ENCODE results near the gene GDI1. TPM values are rescaled to one million over a fixed set of nuclear protein-coding genes. Genes with fewer than 3 reads are reported as not detected.

Gene GDI1
- polyA plus RNA-seq, 5 donors, result 108 to 164 (median 142) TPM

DNA sequence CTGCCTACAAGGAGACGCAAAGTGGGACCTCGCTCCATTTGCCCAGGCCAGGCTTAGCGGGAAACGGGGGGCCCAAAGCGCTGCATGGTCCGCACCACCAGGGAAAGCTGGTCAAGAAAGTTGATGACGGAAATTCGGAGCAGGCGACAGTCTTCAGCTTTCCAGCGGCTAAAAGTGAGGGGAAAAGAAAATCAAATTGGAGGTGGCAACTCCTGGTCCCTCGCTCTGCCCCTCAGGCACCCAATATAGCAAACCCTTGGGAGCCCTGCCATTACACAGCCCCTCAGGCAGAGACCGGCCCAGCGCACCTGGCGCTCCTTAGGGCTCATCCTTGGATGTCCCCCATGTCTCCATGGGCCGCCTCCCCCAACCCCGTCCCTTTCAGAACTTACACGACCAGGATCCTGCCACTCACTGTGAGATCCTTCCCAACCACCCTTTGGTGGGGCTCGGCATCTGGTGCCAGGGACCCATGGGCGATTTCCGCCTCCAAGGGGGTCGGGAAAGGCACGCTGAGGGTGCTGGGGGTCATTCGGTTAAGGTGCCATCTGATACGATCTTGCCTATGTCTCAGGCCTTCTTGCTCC lies 41.0 kb downstream of the GDI1 start:
- no peak for DNase-seq

DNA sequence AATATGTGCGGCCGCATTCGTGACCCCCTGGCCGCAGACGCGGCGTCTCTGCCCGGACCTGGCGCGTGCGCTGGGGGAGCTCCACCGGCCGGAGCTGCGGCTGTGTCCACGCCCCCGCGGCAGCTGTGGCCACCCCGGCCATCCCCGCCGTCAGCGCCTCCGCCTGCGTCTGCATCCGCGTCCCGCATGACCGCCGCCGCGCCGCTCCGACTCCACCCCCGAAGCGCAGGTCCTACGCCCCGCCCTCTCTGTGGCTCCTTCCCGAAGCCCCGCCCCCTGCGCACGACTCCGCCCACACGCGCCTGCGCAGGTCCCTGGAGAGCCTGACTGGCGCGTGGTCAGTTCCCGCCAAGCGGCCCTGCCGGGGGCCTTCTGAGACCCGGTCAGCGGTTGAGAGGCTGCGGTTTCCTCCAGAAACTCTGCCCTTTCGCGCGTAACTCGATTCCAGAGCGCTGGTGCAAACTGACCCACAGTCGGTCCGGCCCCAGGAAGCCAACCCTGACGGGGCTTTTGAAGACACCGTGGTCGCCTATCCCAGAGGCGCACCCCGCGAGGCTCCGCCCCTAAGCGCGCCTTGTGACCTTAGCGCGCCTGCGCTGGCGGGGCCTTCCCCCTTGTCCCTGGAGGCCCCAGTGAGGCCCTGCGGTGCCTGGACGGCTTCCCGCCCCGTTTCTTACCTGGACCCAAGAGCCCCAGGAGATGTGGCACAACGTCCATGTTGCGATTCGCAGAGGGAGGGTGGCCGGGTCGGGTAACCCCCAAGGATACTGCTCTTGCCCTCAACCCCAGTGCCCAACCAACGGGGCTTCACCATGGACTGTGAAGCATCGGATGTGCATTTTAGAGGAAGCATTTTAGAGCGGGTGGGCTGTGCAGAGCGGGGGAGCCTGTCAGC lies 42.0 kb downstream of the GDI1 start, which contains the start of gene LAGE3:
Gene LAGE3 (minus strand): TSS at position 554 of the 895 bp plus-strand sequence. CDS start 366 bp downstream, at position 188.
- peak; percentile 88 to 89 for DNase-seq

DNA sequence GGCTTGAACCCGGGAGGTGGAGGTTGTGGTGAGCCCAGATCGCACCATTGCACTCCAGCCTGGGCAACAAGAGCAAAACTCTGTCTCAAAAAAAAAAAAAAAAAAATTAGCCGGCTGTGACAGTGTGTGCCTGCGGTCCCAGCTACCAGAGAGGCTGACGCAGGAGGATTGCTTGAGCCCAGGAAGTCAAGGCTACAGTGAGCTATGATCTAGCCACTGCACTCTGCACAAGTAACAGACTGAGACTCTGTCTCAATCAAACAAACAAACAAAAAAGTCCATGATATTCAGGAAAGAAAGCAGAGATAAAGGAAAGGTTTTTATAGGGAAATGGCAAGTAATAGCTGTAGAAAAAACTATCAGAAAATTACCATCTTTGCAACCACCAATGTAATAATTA lies 44.2 kb downstream of the GDI1 start:
- no peak for DNase-seq

DNA sequence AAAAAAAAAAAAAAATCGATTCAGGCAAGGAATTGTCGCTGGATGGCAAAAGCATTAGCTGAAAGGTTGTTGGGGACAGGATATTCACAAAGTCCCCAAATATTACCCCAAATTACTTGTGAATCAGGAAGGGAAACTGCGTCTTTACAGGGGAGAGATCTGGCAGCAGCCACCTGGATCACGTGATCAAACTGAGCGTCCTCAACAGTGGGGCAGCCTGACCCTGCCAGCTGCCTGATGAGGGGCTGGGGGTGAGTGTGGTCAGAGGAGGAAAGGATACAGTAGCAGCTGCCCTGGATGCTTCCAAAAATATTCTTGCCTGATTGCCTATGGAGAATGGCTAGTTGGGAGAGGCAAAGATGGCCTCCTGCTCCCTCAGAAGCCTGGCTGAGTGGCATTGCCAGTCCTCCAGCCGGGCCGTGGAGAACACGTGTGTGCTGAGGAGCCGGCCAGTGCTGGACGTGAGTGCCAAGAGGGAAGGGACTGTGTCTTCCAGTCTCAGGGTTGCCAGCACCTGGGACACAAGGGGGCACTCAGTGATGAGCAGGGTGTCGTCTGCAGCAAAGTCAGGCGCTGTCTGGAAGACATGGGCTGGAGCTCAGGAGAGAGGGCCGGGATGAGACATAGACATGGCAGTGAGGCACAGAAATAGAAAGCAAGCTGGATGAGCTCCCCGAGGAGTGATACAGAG lies 45.1 kb downstream of the GDI1 start:
- DNase-seq, result no peak

DNA sequence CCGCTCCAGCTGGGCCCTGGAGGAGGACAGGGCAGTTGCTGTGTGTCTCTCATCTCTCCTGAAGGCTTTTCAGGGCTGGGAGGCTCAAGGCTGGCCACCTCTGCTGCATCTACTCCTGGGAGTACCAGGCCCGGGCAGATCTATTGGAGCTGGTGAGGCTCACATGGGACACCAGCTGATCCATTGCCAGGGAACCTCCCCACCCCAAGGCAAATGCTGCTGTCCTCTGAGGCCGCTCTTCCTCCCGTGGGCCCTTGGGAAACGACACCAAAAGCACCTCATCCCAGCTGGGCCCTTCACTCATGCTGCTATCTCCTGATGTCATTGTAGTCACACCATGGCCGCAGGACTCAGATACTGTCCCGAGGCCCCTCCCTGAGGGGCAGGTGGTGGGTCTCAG lies 45.8 kb downstream of the GDI1 start:
- DNase-seq, result no peak

DNA sequence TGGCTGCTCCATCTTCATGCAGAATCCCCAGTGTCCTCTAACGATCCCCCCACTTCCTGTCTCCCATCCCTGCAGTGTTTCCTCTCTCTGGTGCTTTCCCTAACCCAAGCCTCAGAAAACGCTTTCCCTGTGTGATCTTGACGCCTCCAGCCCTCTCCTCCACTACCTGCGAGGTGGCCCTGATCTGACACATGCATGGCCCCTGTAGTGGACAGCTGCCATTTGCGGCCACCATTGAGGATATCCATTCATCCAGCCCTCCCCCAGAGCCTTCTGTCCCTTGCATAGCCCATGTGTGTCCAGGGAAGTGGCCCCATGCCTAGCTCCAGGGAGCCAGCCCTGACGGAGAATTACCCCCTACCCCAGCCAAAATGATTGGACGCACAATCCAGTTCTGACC lies 46.4 kb downstream of the GDI1 start:
- DNase-seq, result no peak

DNA sequence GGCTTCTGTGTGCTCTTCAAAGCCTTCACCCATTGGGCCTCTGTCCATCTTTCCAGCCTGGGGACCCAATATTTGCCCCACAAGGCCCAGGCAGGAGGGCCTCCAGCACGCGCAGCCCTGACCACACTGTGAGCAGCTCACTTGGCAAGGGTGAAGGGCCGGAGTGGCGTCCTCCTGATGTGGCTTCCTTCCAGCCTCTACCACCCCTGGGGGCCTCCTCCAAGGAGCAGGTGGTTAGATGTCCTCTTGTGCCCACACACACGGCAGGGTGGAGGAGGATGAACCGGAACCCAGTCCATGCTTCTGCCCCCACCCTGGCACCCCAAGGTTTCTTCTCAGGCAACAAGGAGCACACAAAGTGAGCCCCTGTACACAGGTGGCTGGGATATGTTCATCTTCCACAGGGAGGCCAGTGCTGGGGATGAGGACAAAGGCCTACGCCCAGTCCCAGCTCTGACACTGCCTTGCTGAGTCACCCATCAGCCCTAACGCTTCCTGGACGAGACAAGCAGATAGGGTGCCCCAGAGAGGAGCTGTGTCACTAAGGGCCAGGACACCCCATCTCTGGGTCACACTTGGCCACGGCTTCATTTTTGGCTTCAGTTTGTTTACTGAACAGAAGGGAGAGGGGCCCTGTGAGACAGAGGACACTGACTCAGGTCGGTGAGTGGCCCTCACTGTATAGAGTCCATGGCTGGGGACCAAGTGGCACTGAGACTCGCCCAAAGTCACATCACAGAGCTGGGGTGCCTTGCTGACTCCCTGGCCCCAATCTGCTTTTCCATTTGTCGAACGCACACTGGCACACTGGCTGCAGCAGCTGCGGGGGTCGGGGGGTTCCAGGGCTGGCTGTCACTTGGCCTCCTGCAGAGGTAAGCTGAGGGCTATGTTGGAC lies 47.5 kb downstream of the GDI1 start:
- DNase-seq, result no peak

DNA sequence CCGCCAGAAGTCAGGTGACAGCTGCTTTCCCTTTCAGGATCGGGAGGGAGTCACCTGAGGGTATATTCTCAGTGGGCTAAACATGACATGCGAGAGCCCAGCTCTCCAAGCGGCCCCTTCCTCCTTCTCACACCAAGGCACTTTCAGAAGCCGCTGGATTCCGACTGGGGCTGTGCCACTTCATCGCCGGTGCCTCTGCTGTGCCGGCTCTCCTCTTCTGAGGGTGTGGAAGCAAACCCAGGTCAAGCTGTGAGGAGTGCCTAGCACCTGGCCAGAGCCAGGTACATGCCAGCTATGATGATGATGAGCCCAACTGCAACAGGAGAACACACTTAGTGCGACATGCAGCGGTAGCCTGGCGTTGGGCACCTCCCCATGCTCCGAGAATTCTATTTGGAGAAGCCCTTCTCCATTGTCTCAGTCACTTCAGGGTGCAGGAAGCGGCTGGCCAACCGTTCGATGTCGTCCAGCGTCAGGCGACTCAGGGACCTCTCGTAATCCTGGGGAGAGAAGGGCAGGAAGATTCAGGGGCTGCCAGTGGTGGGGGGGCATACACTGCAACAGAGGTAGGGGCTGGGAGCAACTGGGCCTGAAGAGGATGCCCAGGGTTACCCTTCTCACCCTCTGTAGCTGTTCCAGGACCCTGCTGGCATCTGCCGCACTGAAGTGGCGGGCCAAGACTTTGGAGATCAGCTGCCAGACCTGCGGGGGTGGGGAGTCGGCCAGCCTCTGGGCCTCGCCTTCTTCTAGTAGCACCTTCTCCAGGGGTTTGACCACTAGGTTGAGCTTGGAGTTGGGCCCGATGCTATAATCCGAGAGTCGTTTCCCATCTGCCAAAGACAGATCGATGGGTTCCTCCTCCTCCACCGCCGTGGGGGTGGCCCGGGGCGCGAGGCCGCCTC lies 48.4 kb downstream of the GDI1 start:
- DNase-seq, result no peak

DNA sequence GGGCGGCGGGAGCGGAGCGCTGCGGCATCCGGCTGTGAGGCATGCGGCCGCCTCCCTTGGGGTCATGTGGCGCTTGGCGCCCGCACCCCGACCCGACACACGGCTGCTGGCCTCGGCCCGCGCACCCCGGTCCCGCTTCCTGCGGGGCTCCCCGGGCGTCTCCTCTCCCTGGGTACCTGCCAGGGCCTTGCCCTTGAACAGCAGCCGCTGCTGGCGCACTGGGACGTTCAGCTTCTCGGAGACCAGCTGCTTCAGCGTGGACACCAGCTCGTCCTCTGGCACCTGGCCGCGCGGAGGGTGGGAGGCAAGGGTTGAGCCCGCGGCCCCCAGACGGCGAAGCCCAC lies 49.1 kb downstream of the GDI1 start:
- DNase-seq, result no peak

DNA sequence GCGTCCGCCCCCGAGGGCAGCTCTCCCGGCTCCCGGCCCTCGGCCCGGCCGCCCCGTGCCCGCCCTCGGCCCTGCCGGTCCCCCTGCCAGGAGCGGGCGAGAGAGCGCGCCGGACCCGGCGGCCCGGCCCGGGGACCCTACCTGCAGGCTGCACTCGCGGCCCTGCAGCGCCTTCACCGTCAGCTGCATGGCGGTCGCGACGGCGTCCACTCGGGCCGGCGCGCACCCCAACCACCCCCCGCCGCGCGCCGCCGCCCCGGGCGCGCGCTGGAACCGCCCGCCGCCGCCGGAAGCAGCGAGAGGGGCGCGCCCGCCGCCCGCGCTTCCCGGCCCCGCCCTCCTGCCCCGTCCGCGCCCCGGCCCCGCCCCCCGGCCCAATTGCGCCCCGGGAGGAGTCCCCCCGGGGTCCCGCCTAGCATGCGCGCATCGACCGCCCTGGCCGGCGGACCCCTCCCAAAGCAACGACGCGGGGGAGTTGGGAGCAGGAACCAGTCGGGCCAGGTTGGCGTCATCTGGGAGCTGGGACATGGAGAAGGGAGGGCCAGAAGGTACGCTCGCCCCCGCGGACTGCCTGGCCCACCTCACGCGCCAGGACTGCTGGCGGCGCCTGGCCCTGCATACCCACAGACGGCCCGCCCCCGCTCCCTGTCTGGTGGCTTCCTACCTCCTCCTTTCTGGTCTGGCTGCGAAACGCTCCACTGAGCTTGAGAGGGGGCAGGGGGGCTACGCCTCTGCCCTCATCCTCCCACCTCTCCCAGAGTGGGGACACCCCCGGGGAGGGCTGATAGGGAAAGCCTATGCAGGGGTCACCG lies 49.6 kb downstream of the GDI1 start, which contains the start of gene UBL4A:
Gene UBL4A (minus strand): TSS at position 220 of the 812 bp plus-strand sequence. CDS start 31 bp downstream, at position 189.
- DNase-seq, result peak; percentile 52 to 66

DNA sequence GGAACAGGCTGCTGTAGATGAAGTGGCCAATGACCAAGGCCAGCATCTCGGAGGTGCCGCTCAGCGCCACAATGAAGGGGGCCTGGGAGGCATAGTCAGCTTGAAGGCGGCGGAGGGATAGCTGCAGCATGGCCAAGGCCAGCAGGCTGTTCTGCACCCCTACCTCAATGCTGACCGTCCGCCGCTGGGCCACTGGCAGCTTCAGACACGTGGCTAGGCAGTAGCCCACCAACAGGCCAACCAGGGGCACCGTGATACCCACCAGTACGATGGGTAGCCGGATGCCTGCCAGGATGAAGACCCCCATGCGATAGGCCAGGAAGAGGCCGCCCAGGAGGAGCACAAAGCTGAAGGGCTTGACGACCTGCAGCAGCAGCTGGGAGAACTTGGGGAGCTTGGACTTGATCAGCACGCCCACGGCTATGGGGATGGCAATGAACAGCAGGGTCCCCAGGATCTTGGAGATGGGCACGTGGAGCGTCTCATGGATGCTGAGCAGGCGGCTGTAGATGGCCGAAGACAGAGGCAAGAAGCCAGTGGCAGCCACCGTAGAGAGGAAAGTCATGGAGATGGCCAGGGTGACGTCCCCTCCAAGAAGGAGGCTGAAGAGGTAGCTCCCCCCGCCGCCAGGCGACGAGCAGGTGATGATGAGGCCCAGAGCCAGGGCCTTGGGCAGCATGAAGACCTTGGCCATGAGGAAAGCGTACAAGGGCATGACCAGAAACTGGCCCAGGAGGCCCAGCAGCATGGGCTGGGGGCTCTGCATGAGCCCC lies 50.8 kb downstream of the GDI1 start:
- no peak for DNase-seq

DNA sequence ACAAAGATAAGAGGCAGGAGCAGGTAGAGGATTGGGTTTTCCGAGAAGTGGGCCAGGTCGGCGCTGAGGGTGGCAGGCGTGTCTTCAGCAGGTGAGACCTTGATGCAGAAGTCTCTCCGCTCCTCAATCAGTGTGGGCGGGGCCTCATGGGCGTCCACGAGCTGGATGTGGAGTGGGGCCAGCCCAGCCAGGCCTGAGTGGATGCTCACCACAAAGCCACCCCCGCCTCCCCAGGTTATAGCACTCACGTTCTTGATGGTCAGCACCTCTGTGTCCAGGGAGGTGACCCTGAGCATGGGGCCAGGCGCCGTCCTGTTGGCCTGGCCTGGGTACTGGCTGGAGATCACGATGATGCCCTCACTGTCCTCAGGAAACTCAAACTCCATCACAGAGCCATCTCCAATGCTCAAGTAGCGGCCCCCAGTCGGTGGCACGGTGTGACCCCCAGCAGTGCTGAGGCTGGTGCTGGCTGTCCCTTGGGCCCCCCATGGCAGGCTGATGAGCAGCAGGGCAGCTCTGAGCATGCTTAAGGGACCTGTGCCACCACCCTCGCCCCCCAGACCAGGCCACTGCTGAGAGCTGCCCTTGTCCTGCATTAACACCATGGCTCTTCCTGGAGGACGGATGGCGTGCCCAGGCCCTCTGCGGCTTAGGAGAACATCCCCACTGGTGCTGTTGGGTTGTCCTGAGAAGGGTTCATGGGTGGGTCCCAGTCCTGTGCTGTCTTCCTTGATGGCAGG lies 51.6 kb downstream of the GDI1 start:
- no peak for DNase-seq

DNA sequence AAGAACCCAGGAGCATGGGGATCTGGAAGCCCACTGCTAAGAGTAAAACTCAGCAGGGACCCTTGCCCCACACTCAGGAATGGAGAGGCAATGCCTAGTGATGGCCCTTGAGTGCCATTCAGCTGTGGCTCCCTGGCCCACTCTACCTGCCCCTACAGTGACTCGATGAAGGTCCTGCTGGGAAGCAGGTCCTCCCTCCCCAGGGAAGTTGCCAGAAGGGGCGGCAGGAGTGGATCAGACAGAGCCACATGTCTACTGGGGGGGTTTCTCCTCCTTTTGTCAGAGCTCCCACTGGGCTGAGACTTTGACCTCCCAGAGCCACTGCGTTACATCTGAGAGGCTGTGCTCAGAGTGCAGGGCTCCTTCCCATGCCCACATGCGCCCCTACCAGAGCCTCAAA lies 52.2 kb downstream of the GDI1 start:
- DNase-seq, result no peak

DNA sequence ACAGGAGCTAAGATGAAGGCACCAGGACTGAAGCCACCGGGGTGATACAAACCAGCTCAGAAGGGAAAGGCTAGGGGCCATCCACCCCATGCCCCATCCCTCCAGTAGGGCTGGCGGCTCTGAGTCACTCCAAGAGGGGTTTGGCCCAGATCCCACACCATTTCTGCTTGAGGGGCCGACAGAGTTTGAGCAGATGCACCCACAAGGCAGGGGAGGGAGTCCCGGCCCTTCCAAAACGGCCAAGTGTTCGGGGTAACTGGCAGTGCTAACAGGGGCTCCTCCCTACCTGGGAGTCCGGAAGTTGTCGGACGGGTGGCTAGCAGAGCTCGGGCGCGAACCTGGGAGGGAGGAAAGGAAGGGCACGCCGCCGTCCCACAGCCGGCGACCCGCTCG lies 53.1 kb downstream of the GDI1 start:
- DNase-seq, result no peak

DNA sequence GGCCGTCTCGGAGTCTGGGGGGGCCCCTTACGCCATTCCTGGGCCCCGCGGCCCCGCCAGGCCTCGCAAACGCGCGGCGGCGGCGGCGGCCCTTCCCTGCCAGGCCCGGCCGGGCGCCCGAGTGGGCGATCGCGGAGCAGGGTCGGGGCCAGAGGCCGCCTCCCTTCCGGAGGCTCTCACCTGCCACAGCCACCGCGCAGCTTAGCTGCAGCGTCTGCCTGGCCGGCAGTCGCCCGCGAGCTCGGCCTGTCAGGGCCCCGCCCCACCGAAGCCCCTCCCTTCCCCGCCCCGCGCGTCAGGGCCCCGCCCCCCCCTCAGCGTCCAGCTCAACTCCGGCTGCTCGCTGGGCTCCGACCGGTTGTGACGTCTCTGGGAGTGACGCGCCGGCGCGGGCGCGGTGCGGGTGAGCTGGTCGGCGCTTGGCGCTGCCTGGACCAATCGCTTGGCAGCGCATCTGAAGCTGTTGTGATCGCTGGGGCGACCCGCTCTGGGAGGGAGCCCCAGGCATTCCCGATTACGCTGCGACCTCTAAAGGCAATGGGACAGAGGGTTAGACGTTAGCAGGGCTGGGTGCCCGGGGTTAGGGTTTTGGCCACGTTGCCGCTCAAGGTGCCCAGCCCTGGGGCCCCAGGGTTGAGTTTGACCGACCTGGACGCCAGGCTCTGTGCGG lies 53.6 kb downstream of the GDI1 start, which contains the start of gene SLC10A3:
Gene SLC10A3 (minus strand): TSS at position 216 of the 670 bp plus-strand sequence. CDS start 1,689 bp downstream, outside the sequence.
- peak; percentile 93 for DNase-seq
